K562 (cell line): ENCODE results near the gene U2SURP. TPM values are rescaled to one million over a fixed set of nuclear protein-coding genes. Genes with fewer than 3 reads are reported as not detected.

Source experiments
- ATAC-seq: fragments of 200-7000 bp; cut with Tn5 transposase; 3 replicates; pipeline ENCODE4 v1.9.1; 2020; ENCODE audit warnings: moderate library complexity
- BruUV-seq: library from RNA; stranded (reverse); fragments of 400-500 nt; replicated peaks from 2 replicates; lab custom pipeline; 2021; lab: Mats Ljungman, UMichigan
- CTCF ChIA-PET: fragments of 300-600 bp; formaldehyde crosslinking; extraction: SDS; loops from one replicate; lab custom pipeline; 2021; ENCODE audit warnings: low intra/inter-chr PET ratio; lab: Yijun Ruan, JAX
- POLR2A ChIA-PET: fragments of 300-600, 350-650 bp; sonication (Branson Sonifier 250); formaldehyde crosslinking; extraction: SDS; loops from one replicate; lab custom pipeline; 2021; ENCODE audit warnings: antibody characterized with exemption, inconsistent platforms; lab: Yijun Ruan, JAX
- DNase-seq, 4 experiments: peaks; one replicate each; pipeline versions ENCODE4 v3.0.0 to v3.0.0-alpha.2; 2011 to 2018; ENCODE audit warnings: low spot score in 3 of 4, mixed read lengths in 3 of 4; ENCODE audit errors: extremely low read depth in 1 of 4
- FAIRE-seq: peaks from 2 replicates; lab custom pipeline; 2011; peaks lifted over from hg19 to GRCh38; lab: Jason Lieb, UNC
- H2AFZ ChIP-seq: 2 replicates; pipeline ENCODE4 v1.6.0; 2011; ENCODE audit warnings: low read depth, low read length, control low read depth, inconsistent platforms
- H3K27ac ChIP-seq: fragments of 200-600 bp; 3 replicates; pipeline ENCODE4 v1.8.0; 2011; ENCODE audit warnings: low read depth, mild to moderate bottlenecking, control low read depth, inconsistent platforms, low read length, moderate library complexity, mixed read lengths; ENCODE audit errors: extremely low read depth
- H3K27me3 ChIP-seq, 2 experiments: fragments of 300-600 bp in 1 of 2; 2 replicates in 1 of 2; 3 replicates in 1 of 2; pipeline versions ENCODE4 v1.6.0 to v1.8.0; 2011; ENCODE audit warnings: inconsistent platforms in 2 of 2, low read length in 2 of 2, mild to moderate bottlenecking in 1 of 2, mixed read lengths in 1 of 2, moderate library complexity in 1 of 2; ENCODE audit not compliant: control insufficient read depth in 2 of 2, insufficient read depth in 2 of 2
- H3K36me3 ChIP-seq: fragments of 300-600 bp; 3 replicates; pipeline ENCODE4 v1.8.0; 2011; ENCODE audit warnings: mild to moderate bottlenecking, low read length, inconsistent platforms; ENCODE audit not compliant: control insufficient read depth, insufficient read depth
- H3K4me1 ChIP-seq, 2 experiments: fragments of 200-600 bp in 1 of 2; replicated peaks in 1 of 2; 2 replicates in 1 of 2; 3 replicates in 1 of 2; pipeline versions ENCODE4 v1.5.1 to v1.8.0; 2011; ENCODE audit warnings: inconsistent platforms in 2 of 2, low read length in 2 of 2, mild to moderate bottlenecking in 1 of 2, mixed read lengths in 1 of 2, moderate library complexity in 1 of 2; ENCODE audit not compliant: control insufficient read depth in 2 of 2, insufficient read depth in 2 of 2
- H3K4me2 ChIP-seq: 2 replicates; pipeline ENCODE4 v1.6.1; 2011; ENCODE audit warnings: low read length, control low read depth, inconsistent platforms, mixed read lengths; ENCODE audit not compliant: insufficient read depth
- H3K4me3 ChIP-seq: fragments of 200-600 bp; sonication (generic), shearing (Covaris generic); 2 replicates; pipeline ENCODE4 v1.5.1; 2016; ENCODE audit warnings: control low read depth, inconsistent platforms
- H3K79me2 ChIP-seq: fragments of 200-600 bp; 3 replicates; pipeline ENCODE4 v1.8.0; 2011; ENCODE audit warnings: low read length, inconsistent platforms; ENCODE audit not compliant: control insufficient read depth, insufficient read depth
- H3K9ac ChIP-seq, 2 experiments: 2 replicates each; pipeline versions ENCODE4 v1.6.0 to v1.6.1; 2011; ENCODE audit warnings: low read depth in 2 of 2, low read length in 2 of 2, control low read depth in 1 of 2, inconsistent platforms in 1 of 2, mild to moderate bottlenecking in 1 of 2, mixed read lengths in 1 of 2; ENCODE audit not compliant: insufficient read depth in 1 of 2
- H3K9me1 ChIP-seq: one replicate; pipeline ENCODE4 v1.6.0; 2011; ENCODE audit warnings: inconsistent platforms, mild to moderate bottlenecking, low read length, moderate library complexity; ENCODE audit not compliant: control insufficient read depth, insufficient read depth
- H3K9me3 ChIP-seq: replicated peaks from 2 replicates; pipeline ENCODE4 v1.5.1; 2011; ENCODE audit warnings: low read depth, low read length, inconsistent platforms; ENCODE audit not compliant: control insufficient read depth, insufficient read depth
- H4K20me1 ChIP-seq: replicated peaks from 2 replicates; pipeline ENCODE4 v1.6.1; 2011; ENCODE audit warnings: low read length, inconsistent platforms, mixed read lengths; ENCODE audit not compliant: control insufficient read depth, insufficient read depth
- ASH1L ChIP-seq: fragments of 450-650 bp; IDR thresholded peaks from 2 replicates; pipeline ENCODE4 v1.6.1; 2018; ENCODE audit warnings: borderline replicate concordance, mild to moderate bottlenecking, low read depth; ENCODE audit not compliant: partially characterized antibody
- HOXB6 ChIP-seq: fragments of 250-450 bp; sonication (Bioruptor Pico); IDR thresholded peaks from 2 replicates; pipeline ENCODE4 v1.5.1; 2022; ENCODE audit warnings: mild to moderate bottlenecking, borderline replicate concordance
- ILK ChIP-seq: fragments of 450-650 bp; IDR thresholded peaks from 2 replicates; pipeline ENCODE4 v1.6.1; 2016; ENCODE audit warnings: missing genetic modification characterization, low read depth, mild to moderate bottlenecking, missing compliant biosample characterization, moderate library complexity, borderline replicate concordance
- LEF1 ChIP-seq: fragments of 450-650 bp; IDR thresholded peaks from 2 replicates; pipeline ENCODE4 v1.6.1; 2016; ENCODE audit warnings: mild to moderate bottlenecking
- SIN3A ChIP-seq, 2 experiments: fragments of 150-350 bp in 1 of 2; IDR thresholded peaks; 2 replicates each; pipeline ENCODE4 v1.6.1; 2011 to 2016; ENCODE audit warnings: borderline replicate concordance in 2 of 2, low read depth in 2 of 2, low read length in 2 of 2, mild to moderate bottlenecking in 2 of 2, moderate library complexity in 2 of 2; ENCODE audit not compliant: control insufficient read depth in 1 of 2
- TARDBP ChIP-seq: fragments of 450-650 bp; IDR thresholded peaks from 2 replicates; pipeline ENCODE4 v1.6.1; 2016
- TCF7L2 ChIP-seq: fragments of 150-350 bp; IDR thresholded peaks from 2 replicates; pipeline ENCODE4 v1.6.1; 2016; ENCODE audit warnings: low read depth, mild to moderate bottlenecking, low read length, moderate library complexity
- ZBTB1 ChIP-seq: sonication (generic); formaldehyde crosslinking; IDR thresholded peaks from 2 replicates; pipeline ENCODE4 v1.8.1; 2023; ENCODE audit warnings: missing genetic modification reagents, low read depth, mild to moderate bottlenecking, borderline replicate concordance
- ZC3H4 ChIP-seq: sonication (generic); formaldehyde crosslinking; IDR thresholded peaks from 2 replicates; pipeline ENCODE4 v1.9.0; 2021; ENCODE audit warnings: missing genetic modification reagents, borderline replicate concordance
- ZNF584 ChIP-seq: fragments of 200-800 bp; sonication (Bioruptor generic); IDR thresholded peaks from 2 replicates; pipeline ENCODE4 v1.6.1; 2016; ENCODE audit warnings: low read depth, mild to moderate bottlenecking, missing genetic modification characterization, missing compliant biosample characterization
- WGBS: fragments of 100-300 bp; shearing (Covaris generic); methylation state at CpG from one replicate; pipeline ENCODE4 v1.1.6; 2016; ENCODE audit warnings: low coverage, mixed read lengths; ENCODE audit not compliant: insufficient coverage; ENCODE audit errors: missing lambda C conversion rate; 5-methylcytosine and 5-hydroxymethylcytosine counted together
- in situ Hi-C: fragments of 300-500 bp; cut with MboI; formaldehyde crosslinking; loops from 4 replicates; pipeline ENCODE4 v1.15.0; 2018; ENCODE audit warnings: inconsistent platforms, mixed read lengths
- intact Hi-C: fragments of 100-400 bp; cut with micrococcal nuclease; formaldehyde crosslinking; loops from 2 replicates; pipeline ENCODE4 v1.14.2; 2022
- polyA plus RNA-seq, 8 experiments: library from polyadenylated mRNA; depleted of rRNA in 4 of 8; stranded (reverse) in 5 of 8; unstranded in 3 of 8; fragments of >200 nt; fragmentation: Nextera tagmentation in 2 of 8; fragmentation: Illumina TruSeq in 1 of 8; extraction: Ambion mirVana in 2 of 8; extraction: Trizol in 1 of 8; gene quantifications; 2 replicates each; pipeline versions ENCODE4 v1.2.1 to v1.2.3, GENCODE V29; 2011 to 2014; ENCODE audit warnings: inconsistent platforms in 1 of 8, missing spikeins in 1 of 8
- total RNA-seq, 7 experiments: library from RNA; depleted of rRNA in 6 of 7; stranded (reverse); fragments of >200 nt in 6 of 7; fragmentation: Illumina TruSeq in 2 of 7; extraction: Trizol in 2 of 7; gene quantifications; 2 replicates each; pipeline versions ENCODE4 v1.2.1 to v1.2.3, GENCODE V29; 2011 to 2021; ENCODE audit warnings: low replicate concordance in 1 of 7
- TF ChIP-seq, protein P1 (sequence below): IDR thresholded peaks from 2 replicates; pipeline ENCODE4 v1.6.1; 2016; ENCODE audit warnings: missing genetic modification characterization, missing compliant biosample characterization
- TF ChIP-seq, protein P2 (sequence below): fragments of 450-650 bp; IDR thresholded peaks from 2 replicates; pipeline ENCODE4 v1.6.1; 2016; ENCODE audit warnings: low read depth, mild to moderate bottlenecking, moderate library complexity
- TF ChIP-seq, protein P3 (sequence below): fragments of 200-800 bp; sonication (Bioruptor generic); IDR thresholded peaks from 2 replicates; pipeline ENCODE4 v1.6.1; 2016; ENCODE audit warnings: missing genetic modification characterization, missing compliant biosample characterization

U2SURP gene
- total and polyA plus RNA-seq, 9 of the 15 experiments (the other 6 are each of a cell fraction or from before 2014, with no cell fraction given), result 128 to 322 (median 191) TPM

DNA sequence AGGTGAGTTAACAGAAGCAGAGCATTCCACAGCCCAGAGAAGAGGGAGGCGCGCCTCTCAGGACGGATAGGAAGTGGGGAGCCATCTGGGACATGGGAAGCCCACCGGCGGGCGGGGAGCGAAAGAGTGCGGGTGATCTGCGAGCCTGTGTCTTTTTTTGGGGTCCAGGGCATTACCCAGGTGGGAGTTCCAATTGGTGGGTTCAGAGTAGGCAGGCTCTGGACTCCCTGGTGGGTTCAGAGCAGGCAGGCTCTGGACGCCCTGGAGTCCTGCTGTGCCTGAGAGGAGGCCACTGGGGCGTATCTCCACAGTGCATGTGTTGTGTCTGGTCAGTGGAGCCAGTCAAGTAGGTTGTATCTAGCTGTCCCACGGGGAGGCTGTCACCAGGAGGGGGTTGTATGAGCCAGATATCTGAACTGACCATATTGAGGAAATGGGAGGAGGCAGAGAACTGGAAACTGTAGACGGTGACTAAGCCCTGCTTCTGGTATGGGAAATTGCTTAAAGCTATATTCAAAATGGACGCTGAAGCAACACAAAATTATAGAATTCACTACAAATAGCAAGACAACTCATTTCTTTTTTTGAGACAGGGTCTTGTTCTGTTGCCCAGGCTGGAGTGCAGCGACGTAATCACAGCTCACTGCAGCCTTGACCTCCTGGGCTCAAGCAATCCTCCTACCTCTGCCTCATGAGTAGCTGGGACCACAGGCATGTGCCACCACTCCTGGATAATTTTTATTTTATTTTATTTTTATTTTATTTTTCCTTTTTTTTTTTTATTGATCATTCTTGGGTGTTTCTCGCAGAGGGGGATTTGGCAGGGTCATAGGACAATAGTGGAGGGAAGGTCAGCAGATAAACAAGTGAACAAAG is 83.7 kb downstream of the U2SURP start:
- Histone ChIP-seq H3K9me3 (no peaks in the 10 kb centered on the region), H3K9me1 (no peaks in the 10 kb centered on the region), H4K20me1 (no peaks in the 10 kb centered on the region), H2AFZ (peak overlapping the region; percentile 82), H3K4me3 (no peak overlapping the region), H3K79me2 (no peaks in the 10 kb centered on the region), H3K4me1 (peaks cover 28 to 37% of the 10 kb centered on the region in 2 experiments; a peak in 4 of 5 replicates), H3K4me2 (peak overlapping the region; percentile 45), H3K9ac (peak overlapping the region; percentile 74 to 82), H3K27ac (peak overlapping the region; percentile 100), H3K36me3 (no peaks in the 10 kb centered on the region), H3K27me3 (no peaks in the 10 kb centered on the region)
- no TSS peak for BruUV-seq
- peak; percentile 98 to 99 (median 98) for DNase-seq
- intact Hi-C loops, result loop anchor here (1.0 to 2.0 kb wide), 2 partner anchors 34 to 198 kb away; partner anchors contain the start of gene CHST2
- peak; percentile 100 for FAIRE-seq
- WGBS, result 6% methylated on average over 16 of the region's 17 CpGs
- in situ Hi-C loops, result no loop called here
- ChIA-PET POLR2A (interaction anchor here (0.6 to 1.2 kb wide), 10 partner anchors 11 to 594 kb away, joined by 3 to 7 read pairs (median 3); no protein-coding TSS in a partner anchor), CTCF (no interaction called here)
- ATAC-seq, result peak; percentile 97
- TF ChIP-seq SIN3A (IDR thresholded peaks at IDR 0.05; ENCODE audit: borderline replicate concordance in 2 of 2, control insufficient read depth in 1 of 2, low read depth in 2 of 2, low read length in 2 of 2), result no peak
- TF ChIP-seq, protein P1, sequence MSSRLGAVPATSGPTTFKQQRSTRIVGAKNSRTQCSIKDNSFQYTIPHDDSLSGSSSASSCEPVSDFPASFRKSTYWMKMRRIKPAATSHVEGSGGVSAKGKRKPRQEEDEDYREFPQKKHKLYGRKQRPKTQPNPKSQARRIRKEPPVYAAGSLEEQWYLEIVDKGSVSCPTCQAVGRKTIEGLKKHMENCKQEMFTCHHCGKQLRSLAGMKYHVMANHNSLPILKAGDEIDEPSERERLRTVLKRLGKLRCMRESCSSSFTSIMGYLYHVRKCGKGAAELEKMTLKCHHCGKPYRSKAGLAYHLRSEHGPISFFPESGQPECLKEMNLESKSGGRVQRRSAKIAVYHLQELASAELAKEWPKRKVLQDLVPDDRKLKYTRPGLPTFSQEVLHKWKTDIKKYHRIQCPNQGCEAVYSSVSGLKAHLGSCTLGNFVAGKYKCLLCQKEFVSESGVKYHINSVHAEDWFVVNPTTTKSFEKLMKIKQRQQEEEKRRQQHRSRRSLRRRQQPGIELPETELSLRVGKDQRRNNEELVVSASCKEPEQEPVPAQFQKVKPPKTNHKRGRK (tag), result no peak
- TF ChIP-seq, protein P2, sequence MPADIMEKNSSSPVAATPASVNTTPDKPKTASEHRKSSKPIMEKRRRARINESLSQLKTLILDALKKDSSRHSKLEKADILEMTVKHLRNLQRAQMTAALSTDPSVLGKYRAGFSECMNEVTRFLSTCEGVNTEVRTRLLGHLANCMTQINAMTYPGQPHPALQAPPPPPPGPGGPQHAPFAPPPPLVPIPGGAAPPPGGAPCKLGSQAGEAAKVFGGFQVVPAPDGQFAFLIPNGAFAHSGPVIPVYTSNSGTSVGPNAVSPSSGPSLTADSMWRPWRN, result peak; percentile 79
- no peak for TF ChIP-seq ASH1L
- TF ChIP-seq ILK, result no peak
- peak; percentile 99 for TF ChIP-seq LEF1
- TF ChIP-seq TCF7L2, result no peak
- TF ChIP-seq ZBTB1 (CRISPR knock-in tag), result no peak
- TF ChIP-seq ZNF584, result peak; percentile 89
- no peak for TF ChIP-seq HOXB6 (CRISPR knock-in tag)
- TF ChIP-seq, protein P3, sequence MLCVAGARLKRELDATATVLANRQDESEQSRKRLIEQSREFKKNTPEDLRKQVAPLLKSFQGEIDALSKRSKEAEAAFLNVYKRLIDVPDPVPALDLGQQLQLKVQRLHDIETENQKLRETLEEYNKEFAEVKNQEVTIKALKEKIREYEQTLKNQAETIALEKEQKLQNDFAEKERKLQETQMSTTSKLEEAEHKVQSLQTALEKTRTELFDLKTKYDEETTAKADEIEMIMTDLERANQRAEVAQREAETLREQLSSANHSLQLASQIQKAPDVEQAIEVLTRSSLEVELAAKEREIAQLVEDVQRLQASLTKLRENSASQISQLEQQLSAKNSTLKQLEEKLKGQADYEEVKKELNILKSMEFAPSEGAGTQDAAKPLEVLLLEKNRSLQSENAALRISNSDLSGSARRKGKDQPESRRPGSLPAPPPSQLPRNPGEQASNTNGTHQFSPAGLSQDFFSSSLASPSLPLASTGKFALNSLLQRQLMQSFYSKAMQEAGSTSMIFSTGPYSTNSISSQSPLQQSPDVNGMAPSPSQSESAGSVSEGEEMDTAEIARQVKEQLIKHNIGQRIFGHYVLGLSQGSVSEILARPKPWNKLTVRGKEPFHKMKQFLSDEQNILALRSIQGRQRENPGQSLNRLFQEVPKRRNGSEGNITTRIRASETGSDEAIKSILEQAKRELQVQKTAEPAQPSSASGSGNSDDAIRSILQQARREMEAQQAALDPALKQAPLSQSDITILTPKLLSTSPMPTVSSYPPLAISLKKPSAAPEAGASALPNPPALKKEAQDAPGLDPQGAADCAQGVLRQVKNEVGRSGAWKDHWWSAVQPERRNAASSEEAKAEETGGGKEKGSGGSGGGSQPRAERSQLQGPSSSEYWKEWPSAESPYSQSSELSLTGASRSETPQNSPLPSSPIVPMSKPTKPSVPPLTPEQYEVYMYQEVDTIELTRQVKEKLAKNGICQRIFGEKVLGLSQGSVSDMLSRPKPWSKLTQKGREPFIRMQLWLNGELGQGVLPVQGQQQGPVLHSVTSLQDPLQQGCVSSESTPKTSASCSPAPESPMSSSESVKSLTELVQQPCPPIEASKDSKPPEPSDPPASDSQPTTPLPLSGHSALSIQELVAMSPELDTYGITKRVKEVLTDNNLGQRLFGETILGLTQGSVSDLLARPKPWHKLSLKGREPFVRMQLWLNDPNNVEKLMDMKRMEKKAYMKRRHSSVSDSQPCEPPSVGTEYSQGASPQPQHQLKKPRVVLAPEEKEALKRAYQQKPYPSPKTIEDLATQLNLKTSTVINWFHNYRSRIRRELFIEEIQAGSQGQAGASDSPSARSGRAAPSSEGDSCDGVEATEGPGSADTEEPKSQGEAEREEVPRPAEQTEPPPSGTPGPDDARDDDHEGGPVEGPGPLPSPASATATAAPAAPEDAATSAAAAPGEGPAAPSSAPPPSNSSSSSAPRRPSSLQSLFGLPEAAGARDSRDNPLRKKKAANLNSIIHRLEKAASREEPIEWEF (CRISPR knock-in tag), result no peak
- no peak for TF ChIP-seq ZC3H4 (CRISPR knock-in tag)
- peak; percentile 97 for TF ChIP-seq TARDBP
